H1 (cell line): ENCODE data around the gene RRAD. TPM values are rescaled to one million over a fixed set of nuclear protein-coding genes. Genes with fewer than 3 reads are reported as not detected.
"Not testable (repeated sequence)": the region's sequence is repeated elsewhere in the genome, so short reads cannot be mapped to it uniquely, and the experiment has no call there.

Experiments used
- CTCF ChIA-PET: fragments of 300-600 bp; sonication (Branson Sonifier 250); formaldehyde crosslinking; loops from one replicate; lab custom pipeline; 2021; ENCODE audit not compliant: partially characterized antibody; lab: Charles Lee
- POLR2A ChIA-PET: fragments of 300-600 bp; sonication (Branson Sonifier 250); formaldehyde crosslinking; loops from one replicate; lab custom pipeline; 2021; ENCODE audit warnings: inconsistent platforms; ENCODE audit not compliant: partially characterized antibody; lab: Charles Lee
- DNase-seq, 2 experiments: peaks; one replicate each; pipeline versions ENCODE4 v3.0.0 to v3.0.0-alpha.2; 2010 to 2022; ENCODE audit warnings: low spot score in 2 of 2, low read depth in 1 of 2, mixed read lengths in 1 of 2
- FAIRE-seq: peaks from 2 replicates; lab custom pipeline; 2011; peaks lifted over from hg19 to GRCh38; lab: Jason Lieb, UNC
- H2AFZ ChIP-seq: 2 replicates; pipeline ENCODE4 v1.8.1; 2012; ENCODE audit warnings: low read length, inconsistent platforms
- H2AK5ac ChIP-seq: 2 replicates; pipeline ENCODE4 v1.6.1; 2013; ENCODE audit warnings: low read depth, low read length
- H2BK120ac ChIP-seq: replicated peaks from 2 replicates; pipeline ENCODE3; 2013; ENCODE audit warnings: low read depth, low read length, inconsistent platforms
- H2BK12ac ChIP-seq: 2 replicates; pipeline ENCODE4 v1.6.1; 2013; ENCODE audit warnings: low read depth, low read length
- H2BK15ac ChIP-seq: 2 replicates; pipeline ENCODE4 v1.6.1; 2013; ENCODE audit warnings: low read length
- H2BK20ac ChIP-seq: 2 replicates; pipeline ENCODE4 v1.6.1; 2013; ENCODE audit warnings: low read length
- H2BK5ac ChIP-seq: 2 replicates; pipeline ENCODE4 v1.6.1; 2013; ENCODE audit warnings: low read depth, low read length
- H3K14ac ChIP-seq: 2 replicates; pipeline ENCODE4 v1.6.1; 2013; ENCODE audit warnings: inconsistent platforms; ENCODE audit not compliant: insufficient read length
- H3K18ac ChIP-seq: 2 replicates; pipeline ENCODE4 v1.6.1; 2013; ENCODE audit warnings: low read length; ENCODE audit errors: extremely low read depth
- H3K23ac ChIP-seq: 2 replicates; pipeline ENCODE4 v1.6.1; 2013; ENCODE audit warnings: inconsistent platforms; ENCODE audit not compliant: insufficient read length
- H3K23me2 ChIP-seq: 2 replicates; pipeline ENCODE4 v1.6.1; 2013; ENCODE audit warnings: low read depth, low read length
- H3K27ac ChIP-seq: 2 replicates; pipeline ENCODE4 v1.6.1; 2011; ENCODE audit warnings: low read depth, low read length, inconsistent platforms
- H3K27me3 ChIP-seq, 4 experiments: replicated peaks in 1 of 4; 1 replicate in 1 of 4; 2 replicates in 3 of 4; pipeline versions ENCODE4 v1.6.1 to v1.8.1; 2011 to 2013; ENCODE audit warnings: low read length in 3 of 4, mild to moderate bottlenecking in 3 of 4, inconsistent platforms in 2 of 4, mixed read lengths in 2 of 4, moderate library complexity in 1 of 4; ENCODE audit not compliant: control insufficient read depth in 3 of 4, insufficient read depth in 3 of 4; ENCODE audit errors: extremely low read depth in 1 of 4
- H3K36me3 ChIP-seq, 4 experiments: 2 replicates each; pipeline versions ENCODE4 v1.6.1 to v1.8.1; 2011 to 2013; ENCODE audit warnings: mild to moderate bottlenecking in 4 of 4, low read length in 3 of 4, moderate library complexity in 2 of 4, control low read depth in 1 of 4, inconsistent platforms in 1 of 4; ENCODE audit not compliant: insufficient read depth in 4 of 4, control insufficient read depth in 2 of 4
- H3K4ac ChIP-seq: replicated peaks from 2 replicates; pipeline ENCODE3; 2013; ENCODE audit warnings: low read length, low read depth, mixed read lengths, inconsistent platforms; ENCODE audit not compliant: insufficient read length
- H3K4me1 ChIP-seq, 4 experiments: replicated peaks in 1 of 4; 1 replicate in 1 of 4; 2 replicates in 3 of 4; pipeline versions ENCODE4 v1.6.1 to v1.8.1; 2011 to 2013; ENCODE audit warnings: low read length in 3 of 4, inconsistent platforms in 2 of 4, mixed read lengths in 1 of 4; ENCODE audit not compliant: insufficient read depth in 4 of 4, control insufficient read depth in 3 of 4
- H3K4me2 ChIP-seq, 2 experiments: 2 replicates each; pipeline versions ENCODE4 v1.6.1 to v1.8.1; 2011 to 2013; ENCODE audit warnings: low read depth in 2 of 2, low read length in 2 of 2, control low read depth in 1 of 2, inconsistent platforms in 1 of 2, mild to moderate bottlenecking in 1 of 2; ENCODE audit not compliant: insufficient read depth in 1 of 2
- H3K4me3 ChIP-seq, 4 experiments: fragments of 200-600, 300-600 bp in 1 of 4; sonication (generic), shearing (Covaris generic), sonication (Bioruptor Twin) in 1 of 4; 2 replicates each; pipeline versions ENCODE4 v1.5.1 to v1.8.1; 2011 to 2016; ENCODE audit warnings: low read length in 4 of 4, low read depth in 3 of 4, control low read depth in 2 of 4, inconsistent platforms in 2 of 4, mild to moderate bottlenecking in 2 of 4, mixed read lengths in 1 of 4, moderate library complexity in 1 of 4; ENCODE audit not compliant: insufficient read depth in 2 of 4; ENCODE audit errors: extremely low read depth in 1 of 4
- H3K56ac ChIP-seq: replicated peaks from 2 replicates; pipeline ENCODE3; 2013; ENCODE audit warnings: low read depth, mild to moderate bottlenecking, mixed read lengths, low read length, inconsistent platforms; ENCODE audit not compliant: insufficient read length
- H3K79me1 ChIP-seq: 2 replicates; pipeline ENCODE4 v1.6.1; 2013; ENCODE audit warnings: low read depth, low read length, control low read depth
- H3K79me2 ChIP-seq, 2 experiments: 2 replicates each; pipeline versions ENCODE4 v1.6.1 to v1.8.1; 2012 to 2013; ENCODE audit warnings: low read length in 2 of 2, mild to moderate bottlenecking in 2 of 2, inconsistent platforms in 1 of 2; ENCODE audit not compliant: insufficient read depth in 2 of 2, control insufficient read depth in 1 of 2
- H3K9ac ChIP-seq, 4 experiments: replicated peaks in 1 of 4; 1 replicate in 1 of 4; 2 replicates in 3 of 4; pipeline versions ENCODE4 v1.6.1 to v1.8.1; 2011 to 2013; ENCODE audit warnings: low read depth in 3 of 4, low read length in 3 of 4, control low read depth in 2 of 4, mild to moderate bottlenecking in 2 of 4, moderate library complexity in 2 of 4, inconsistent platforms in 1 of 4; ENCODE audit errors: extremely low read depth in 1 of 4
- H3K9me3 ChIP-seq, 2 experiments: 2 replicates each; pipeline versions ENCODE4 v1.6.1 to v1.8.1; 2012 to 2013; ENCODE audit warnings: mild to moderate bottlenecking in 2 of 2, moderate library complexity in 2 of 2, control low read depth in 1 of 2, inconsistent platforms in 1 of 2, low read depth in 1 of 2, low read length in 1 of 2, mixed read lengths in 1 of 2; ENCODE audit not compliant: insufficient read depth in 2 of 2
- H4K20me1 ChIP-seq, 2 experiments: replicated peaks in 1 of 2; 2 replicates each; pipeline versions ENCODE3 to v1.8.1; 2011 to 2013; ENCODE audit warnings: inconsistent platforms in 2 of 2, low read length in 2 of 2, mild to moderate bottlenecking in 1 of 2; ENCODE audit not compliant: insufficient read depth in 2 of 2, control insufficient read depth in 1 of 2
- H4K5ac ChIP-seq: 2 replicates; pipeline ENCODE4 v1.6.1; 2013; ENCODE audit warnings: low read length, low read depth, mixed read lengths, inconsistent platforms; ENCODE audit not compliant: insufficient read length
- H4K8ac ChIP-seq: 2 replicates; pipeline ENCODE4 v1.8.0; 2013; ENCODE audit warnings: mild to moderate bottlenecking, moderate library complexity, low read length, inconsistent platforms; ENCODE audit not compliant: insufficient read depth; ENCODE audit errors: extremely low read depth
- H4K91ac ChIP-seq: replicated peaks from 2 replicates; pipeline ENCODE3; 2013; ENCODE audit warnings: low read length, mixed read lengths, inconsistent platforms; ENCODE audit not compliant: insufficient read length
- WGBS, 2 experiments: shearing (Covaris generic) in 1 of 2; methylation state at CpG; one replicate each; pipeline versions ENCODE4 v1.1.6 to v1.1.7; 2013 to 2015; ENCODE audit warnings: low lambda C conversion rate in 2 of 2, mixed read lengths in 2 of 2, inconsistent platforms in 1 of 2, low coverage in 1 of 2, missing lambda C conversion rate in 1 of 2; ENCODE audit not compliant: insufficient replicate concordance in 2 of 2, insufficient coverage in 1 of 2, insufficient read length in 1 of 2; ENCODE audit errors: extremely low coverage in 1 of 2, missing lambda C conversion rate in 1 of 2; 5-methylcytosine and 5-hydroxymethylcytosine counted together
- polyA plus RNA-seq, 7 experiments: library from polyadenylated mRNA; depleted of rRNA in 3 of 7; stranded (reverse) in 5 of 7; unstranded in 2 of 7; fragments of >200 nt in 5 of 7; fragments of 200-250 nt in 2 of 7; gene quantifications; 1 replicate in 5 of 7; 2 replicates in 1 of 7; 4 replicates in 1 of 7; pipeline versions ENCODE4 v1.2.1 to v1.2.3, GENCODE V29; 2011 to 2013; ENCODE audit warnings: missing spikeins in 2 of 7, mixed read lengths in 2 of 7
- total RNA-seq: library from RNA; stranded (reverse); fragmentation: NEBNext Ultra II Directional; extraction: Animal tissue kit (Norgen Biotek cat#: 25700); gene quantifications from 2 replicates; pipeline ENCODE4 v1.2.1, GENCODE V29; 2021

RRAD gene
- total and polyA plus RNA-seq, 2 of the 8 experiments (the other 6 are each of a cell fraction or from before 2014, with no cell fraction given) = 0.17 TPM; not detected in 1

DNA sequence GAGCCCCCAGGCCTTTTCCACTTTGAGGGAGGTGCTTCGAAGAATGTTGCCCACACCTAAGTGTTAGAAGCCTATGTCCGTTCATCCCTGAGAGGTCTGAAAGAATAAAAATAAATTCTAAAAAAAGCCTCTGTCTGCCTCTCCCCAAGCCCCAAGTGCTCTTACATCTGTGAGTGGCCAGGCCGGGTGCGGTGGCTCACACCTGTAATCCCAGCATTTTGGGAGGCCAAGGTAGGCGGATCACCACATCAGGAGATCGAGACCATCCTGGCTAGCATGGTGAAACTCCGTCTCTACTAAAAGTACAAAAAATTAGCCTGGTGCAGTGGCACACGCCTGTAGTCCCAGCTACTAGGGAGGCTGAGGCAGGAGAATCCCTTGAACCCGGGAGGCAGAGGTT, 19.6 kb upstream of the RRAD start:
- H3K4me1 ChIP-seq, H4K5ac ChIP-seq, H3K23me2 ChIP-seq, H2BK15ac ChIP-seq, H3K9me3 ChIP-seq, H3K23ac ChIP-seq, H2BK12ac ChIP-seq, H3K14ac ChIP-seq, H2BK120ac ChIP-seq, H3K27ac ChIP-seq, H2AFZ ChIP-seq, H3K9ac ChIP-seq, H3K4me3 ChIP-seq, FAIRE-seq, H3K79me2 ChIP-seq, H3K56ac ChIP-seq, H3K79me1 ChIP-seq, H2BK5ac ChIP-seq, H3K4ac ChIP-seq, DNase-seq, H4K91ac ChIP-seq, H2BK20ac ChIP-seq, H3K18ac ChIP-seq, H3K4me2 ChIP-seq, H2AK5ac ChIP-seq, H4K8ac ChIP-seq, H4K20me1 ChIP-seq: not testable (repeated sequence)
- peaks cover 10 to 28% (median 27%) of the 10 kb centered on the region in 4 experiments for H3K27me3 ChIP-seq
- peaks cover 5 to 18% (median 15%) of the 10 kb centered on the region in 4 experiments; a peak in 7 of 8 replicates for H3K36me3 ChIP-seq
- WGBS, 2 experiments = 87% methylated on average over 9 of the region's 9 CpGs; no CpG with 5 or more reads in 1 of the 2 experiments
- POLR2A ChIA-PET = interaction anchor here (0.9 kb wide), 1 partner anchor 285 kb away, joined by 3 read pairs; no protein-coding TSS in a partner anchor
- CTCF ChIA-PET = interaction anchor here (1.0 to 4.7 kb wide), 7 partner anchors 9 to 53 kb away, joined by 3 to 18 read pairs (median 4); partner anchors contain the start of gene CES3
